ENCODE results near the gene SLC22A23.
A peak's percentile ranks its signal among the peaks of the same experiment; 100 is the strongest.

The SLC22A23 gene

DNA sequence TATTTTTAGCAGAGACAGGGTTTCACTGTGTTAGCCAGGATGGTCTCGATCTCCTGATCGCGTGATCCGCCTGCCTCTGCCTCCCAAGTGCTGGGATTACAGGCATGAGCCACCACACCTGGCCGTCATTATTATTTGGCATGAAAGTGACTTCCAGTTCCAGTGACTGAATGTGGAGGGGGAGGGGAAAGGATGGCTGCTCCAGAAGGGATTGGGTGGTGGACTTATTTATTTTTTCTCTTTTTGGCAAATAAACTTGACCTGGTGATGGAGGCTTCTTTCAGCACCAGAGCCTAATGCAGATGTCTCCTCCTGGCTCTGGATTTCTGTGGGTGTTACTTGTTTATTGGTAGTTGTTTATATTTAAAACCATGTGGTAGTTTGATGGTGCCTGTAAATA, 16.9 kb upstream of the SLC22A23 start:
- DNase-seq, result no peak

GRCh38 chr6:3471711-3472110, 14.9 kb upstream of the SLC22A23 start:
- no peak for DNase-seq

- no peak for DNase-seq
Measured at GRCh38 chr6:3471286-3471685, 14.4 kb upstream of the SLC22A23 start.

DNA sequence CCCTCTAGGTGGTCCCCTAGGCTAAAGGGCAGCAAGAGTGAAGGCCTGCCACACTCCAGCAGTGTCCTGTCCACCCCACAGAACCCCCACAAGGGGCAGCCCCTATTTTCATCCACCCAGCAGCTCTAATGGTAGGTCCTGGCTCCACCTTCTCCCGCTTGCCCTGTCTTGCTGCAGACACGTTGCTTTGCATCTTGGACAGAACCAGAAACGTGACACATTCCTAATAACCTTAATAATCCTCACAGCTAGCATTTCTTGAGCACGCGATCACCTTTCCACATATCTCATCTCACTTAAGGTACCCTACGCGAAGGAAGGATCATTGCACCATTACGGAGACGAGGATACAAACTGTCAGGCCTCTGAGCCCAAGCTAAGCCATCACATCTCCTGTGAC, 11.7 kb upstream of the SLC22A23 start:
- DNase-seq, result no peak

DNA sequence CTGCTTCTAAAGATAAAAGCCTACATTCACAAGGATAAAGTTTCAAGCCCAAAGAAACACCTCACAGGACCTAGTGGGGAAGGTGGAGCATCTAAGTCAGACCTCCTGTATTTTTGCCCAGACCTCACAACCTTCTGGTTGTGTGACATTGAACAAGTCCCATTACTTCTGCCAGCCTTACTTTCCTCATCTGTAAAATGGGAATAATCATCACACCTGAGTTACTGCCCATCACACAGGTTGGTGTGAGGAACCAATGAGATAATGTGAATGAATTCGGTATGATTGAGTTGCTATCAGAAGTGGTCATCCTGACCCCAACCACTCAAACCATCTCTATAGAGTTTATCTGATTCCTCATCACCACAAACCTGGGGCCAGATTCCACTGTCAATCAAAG, 11.1 kb upstream of the SLC22A23 start:
- no peak for DNase-seq

DNA sequence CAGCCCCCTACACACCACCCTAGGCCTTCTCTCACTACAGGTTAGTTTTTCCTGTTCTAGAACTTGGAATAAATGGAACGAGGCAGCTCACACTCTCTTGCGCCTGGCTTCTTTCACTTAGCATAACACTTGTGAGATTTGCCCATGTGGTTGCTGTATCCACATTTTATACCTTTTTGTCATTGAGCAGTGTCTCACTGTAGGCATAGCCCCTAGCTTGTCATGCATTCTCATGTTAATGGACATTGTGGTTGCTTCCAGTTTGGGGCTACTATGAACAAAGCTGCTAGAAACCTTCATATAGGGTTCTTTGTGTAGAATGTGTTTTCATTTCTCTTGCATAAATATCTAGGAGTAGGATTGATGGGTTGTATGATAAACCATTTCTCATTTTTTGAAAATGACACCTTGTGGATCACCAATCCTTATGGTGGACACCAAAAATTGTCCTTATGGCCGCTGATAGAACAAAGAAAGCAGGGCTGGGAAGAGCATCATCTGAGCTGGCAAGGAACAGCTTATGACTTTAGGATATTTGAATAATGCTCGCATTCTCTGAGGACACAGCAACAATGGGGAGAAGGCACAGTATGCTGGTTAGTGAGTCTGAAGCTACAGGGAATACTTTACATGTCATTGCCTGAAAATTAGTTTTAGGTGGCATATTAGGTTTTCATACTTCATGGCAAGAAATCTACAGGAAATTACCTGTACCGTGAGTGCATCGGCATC, 9.8 kb upstream of the SLC22A23 start:
- DNase-seq, result no peak

- DNase-seq, result no peak
Measured at GRCh38 chr6:3460253-3460652, 3.4 kb upstream of the SLC22A23 start.

DNA sequence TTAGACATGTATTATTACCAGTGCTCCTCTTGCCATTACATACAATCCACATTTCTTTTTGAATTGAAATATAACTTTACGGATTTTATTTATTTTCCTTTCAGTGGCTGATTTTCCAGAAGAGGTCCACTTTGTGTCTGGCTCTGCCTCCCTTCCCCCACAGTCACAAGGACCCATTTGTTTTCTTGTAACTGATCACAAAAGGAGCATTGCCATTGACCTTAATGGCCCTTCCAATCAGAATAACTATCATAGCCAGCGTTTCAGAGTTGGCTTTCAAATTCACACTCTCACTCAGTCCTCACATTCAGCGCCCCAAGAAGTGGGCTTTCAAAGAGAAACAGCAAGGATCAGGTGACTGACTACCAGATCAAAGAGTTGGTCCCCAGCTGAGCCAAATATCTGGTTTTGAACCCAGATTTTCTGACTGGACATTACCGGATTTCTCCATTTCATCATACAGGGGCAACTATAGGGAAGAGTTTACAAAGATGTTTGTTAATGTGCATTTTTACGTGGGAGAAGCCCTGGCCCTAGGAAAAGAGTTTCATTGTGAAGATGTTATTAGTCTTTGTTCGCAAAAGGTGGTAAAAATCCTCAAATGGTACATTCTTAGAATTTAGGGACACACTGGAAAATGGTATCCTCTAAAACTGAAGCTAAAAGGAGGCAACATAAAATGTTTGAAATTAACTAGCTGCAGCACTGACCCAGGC, 2.0 kb upstream of the SLC22A23 start:
- peak in 25 of 58 donors; percentile 6 to 66 (median 32) for DNase-seq

GRCh38 chr6:3457710-3458602, 1.1 kb upstream of the SLC22A23 start:
- peak in 51 of 58 donors; percentile 12 to 69 (median 44) for DNase-seq

DNA sequence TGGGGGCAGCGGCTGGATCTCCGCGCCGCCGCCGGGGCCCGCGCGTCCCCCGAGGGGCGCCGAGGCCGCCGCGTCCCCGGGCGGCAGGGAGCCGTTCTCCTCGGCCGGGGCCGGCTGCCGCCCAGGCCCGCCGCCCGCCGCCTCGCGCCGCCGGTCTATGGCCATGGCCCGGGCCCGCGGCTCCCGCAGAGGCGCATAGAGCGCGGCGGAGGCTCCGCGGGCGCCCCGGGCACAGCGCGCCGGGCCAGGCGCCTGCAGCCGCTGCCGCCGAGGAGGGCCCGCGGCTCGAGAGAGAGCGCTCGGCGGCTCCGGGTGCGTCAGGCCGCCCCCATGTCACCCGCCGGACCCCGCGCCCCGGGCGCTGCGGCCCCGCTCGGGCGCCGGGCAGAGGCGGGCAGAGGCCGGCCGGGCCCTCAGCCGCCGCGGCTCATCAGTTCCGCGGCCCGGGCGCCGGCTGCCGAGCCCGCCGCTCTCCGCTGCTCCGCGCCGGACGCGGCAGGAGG, 404 bp downstream of the SLC22A23 start:
- no peak for DNase-seq

GRCh38 chr6:3455569-3456394, 1.1 kb downstream of the SLC22A23 start:
- peak in 44 of 58 donors; percentile 8 to 69 (median 38) for DNase-seq

- DNase-seq, result peak in 19 of 58 donors; percentile 8 to 69 (median 43)
Measured at GRCh38 chr6:3455147-3455568, 1.7 kb downstream of the SLC22A23 start.

- no peak for DNase-seq
Measured at GRCh38 chr6:3454273-3455010, 2.4 kb downstream of the SLC22A23 start.

DNA sequence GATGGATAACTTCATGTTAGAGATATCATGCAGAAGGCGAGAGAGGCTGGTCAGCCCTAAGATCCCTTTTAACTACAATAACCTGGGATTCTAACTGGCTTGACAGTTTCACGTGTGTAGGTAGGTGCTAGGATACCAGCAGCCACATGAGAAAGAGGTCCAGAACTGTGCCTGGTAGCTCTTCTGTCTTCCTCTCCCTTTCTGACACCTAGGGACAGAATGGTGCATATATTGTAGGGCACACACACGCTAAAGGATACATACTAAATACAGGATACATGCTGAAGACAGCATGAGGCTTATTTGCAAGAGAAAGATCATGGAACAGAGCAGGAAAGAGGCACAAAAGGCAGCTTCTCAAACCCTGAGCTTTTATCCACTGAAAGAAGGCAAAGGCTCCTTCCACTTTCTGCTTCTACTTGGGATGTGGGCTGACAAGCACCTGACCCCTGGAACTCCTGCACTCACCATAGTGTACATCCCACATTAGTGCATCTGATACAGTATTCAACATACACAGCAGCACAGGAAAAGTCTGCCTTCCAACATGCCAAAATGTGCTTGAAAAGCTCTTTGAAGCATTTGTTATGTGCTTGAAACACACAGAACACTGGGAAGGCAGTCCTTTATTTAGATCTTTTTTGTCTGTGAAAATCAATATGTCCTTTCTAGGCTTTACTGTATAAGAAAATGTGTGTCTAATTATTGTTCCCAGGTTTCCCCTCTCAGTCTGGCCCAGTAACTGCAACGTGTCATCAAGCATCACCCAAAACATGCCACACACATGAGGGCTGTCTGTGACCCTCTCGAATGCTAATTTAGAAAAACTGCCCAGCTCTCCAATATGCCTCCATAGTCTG, 3.2 kb downstream of the SLC22A23 start:
- peak in 2 of 58 donors; percentile 10 to 35 for DNase-seq

- no peak for DNase-seq
Measured at GRCh38 chr6:3451498-3451897, 5.4 kb downstream of the SLC22A23 start.

DNA sequence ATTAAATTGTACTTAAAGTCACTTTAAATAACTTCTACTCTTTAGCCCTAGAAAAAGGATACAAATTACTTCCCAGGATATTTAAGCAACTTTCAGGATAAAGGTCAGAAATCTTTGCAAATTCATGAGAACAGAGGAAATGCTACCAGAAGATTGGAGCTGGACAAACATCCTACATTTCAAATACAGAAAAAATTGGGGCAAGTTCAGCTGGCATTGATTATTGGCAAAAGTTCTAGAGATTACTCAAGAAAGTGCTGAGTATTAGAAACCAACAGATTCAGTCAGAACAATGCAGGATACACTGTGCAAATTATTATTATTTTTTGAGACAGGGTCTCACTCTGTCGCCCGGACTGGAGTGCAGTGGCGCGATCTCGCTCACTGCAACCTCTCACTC, 6.0 kb downstream of the SLC22A23 start:
- no peak for DNase-seq

DNA sequence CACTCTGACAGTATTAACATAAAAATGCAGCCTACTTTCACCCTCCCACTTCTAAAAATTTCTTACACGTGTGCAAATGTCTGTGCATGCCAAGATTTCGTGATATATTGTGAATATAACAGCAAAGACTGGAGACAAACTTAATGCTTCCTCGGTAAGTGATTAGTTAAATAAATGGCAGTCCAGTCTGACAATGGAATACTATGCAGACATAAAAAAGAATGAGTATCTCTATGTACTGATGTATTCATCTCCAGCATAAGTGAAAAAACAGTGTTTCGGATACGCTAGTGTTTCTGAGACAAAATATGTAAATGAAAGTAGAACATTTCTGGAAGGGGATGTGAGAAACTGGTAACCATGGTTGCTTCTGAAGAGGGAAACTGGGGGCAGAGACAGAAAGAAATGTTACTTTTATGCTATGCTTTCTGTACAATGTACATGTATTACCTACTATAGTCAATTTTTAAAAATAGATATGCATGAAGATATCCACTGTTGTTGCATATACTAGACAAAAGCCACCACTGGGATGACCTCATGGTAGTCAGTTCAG, 7.0 kb downstream of the SLC22A23 start:
- no peak for DNase-seq

DNA sequence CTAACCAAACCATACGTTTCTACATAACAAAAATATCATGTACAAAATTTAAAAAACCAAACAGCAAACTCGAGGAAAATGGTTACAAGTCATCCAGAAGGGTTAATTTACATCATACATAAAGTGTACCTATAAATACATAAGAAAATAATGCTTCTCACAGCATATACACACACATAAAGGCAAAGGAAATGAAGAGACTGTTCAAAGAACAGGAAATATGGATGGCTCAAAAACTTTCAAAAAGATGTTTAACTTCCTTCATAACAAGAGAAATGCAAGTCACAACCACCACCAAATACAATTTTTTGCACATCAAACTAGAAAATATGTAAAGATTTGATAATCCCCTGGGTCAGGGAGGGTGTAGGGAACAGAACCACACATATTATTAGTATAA, 7.5 kb downstream of the SLC22A23 start:
- DNase-seq, result no peak

- no peak for DNase-seq
Measured at GRCh38 chr6:3447005-3447404, 9.8 kb downstream of the SLC22A23 start.

Measured in anterior cingulate cortex (tissue), 58 donors.